Frontal cortex (tissue), 4 donors: ENCODE data around the gene ZNF407. TPM values are rescaled to one million over a fixed set of nuclear protein-coding genes. Genes with fewer than 3 reads are reported as not detected.

Source experiments
- DNase-seq, 2 donors: peaks; one replicate each; pipeline ENCODE4 v3.0.0; 2012; ENCODE audit warnings: low spot score in 2 of 2
- FAIRE-seq: peaks from 2 replicates; lab custom pipeline; 2012; peaks lifted over from hg19 to GRCh38; lab: Jason Lieb, UNC
- total RNA-seq: library from RNA; depleted of rRNA; stranded (reverse); fragments of >200 nt; gene quantifications from one replicate; pipeline ENCODE4 v1.2.3, GENCODE V29; 2014
- donor health status: control.
- donor health status: control.
- donor health status: control.

ZNF407 gene
- total RNA-seq, 1 donor from 2014 or later = 22.0 TPM

GRCh38 chr18:74665346-74665745 lies 67.7 kb downstream of the ZNF407 start:
- DNase-seq = no peak
- FAIRE-seq = no peak

- no peak for FAIRE-seq
- no peak for DNase-seq
Measured at GRCh38 chr18:74665905-74666304, 68.2 kb downstream of the ZNF407 start.

- DNase-seq (no peak), FAIRE-seq (no peak)
Measured at GRCh38 chr18:74669136-74669798, 71.6 kb downstream of the ZNF407 start.

GRCh38 chr18:74672371-74672770 lies 74.7 kb downstream of the ZNF407 start:
- no peak for DNase-seq
- no peak for FAIRE-seq

- no peak for DNase-seq
- no peak for FAIRE-seq
Measured at GRCh38 chr18:74674487-74674886, 76.8 kb downstream of the ZNF407 start.

- FAIRE-seq = no peak
- no peak for DNase-seq
Measured at GRCh38 chr18:74679006-74679678, 81.5 kb downstream of the ZNF407 start.

GRCh38 chr18:74679679-74680076 lies 82.0 kb downstream of the ZNF407 start:
- FAIRE-seq (no peak), DNase-seq (no peak)

- FAIRE-seq = no peak
Measured at GRCh38 chr18:74682141-74682990, 84.7 kb downstream of the ZNF407 start.

GRCh38 chr18:74682991-74683297 lies 85.3 kb downstream of the ZNF407 start:
- FAIRE-seq = no peak
- no peak for DNase-seq

More at GRCh38 chr18:74682141-74682990, 84.7 kb downstream of the ZNF407 start:
- no peak for DNase-seq

GRCh38 chr18:74683573-74683972 lies 85.9 kb downstream of the ZNF407 start:
- no peak for FAIRE-seq
- no peak for DNase-seq

- no peak for FAIRE-seq
- no peak for DNase-seq
Measured at GRCh38 chr18:74689251-74689650, 91.6 kb downstream of the ZNF407 start.

- DNase-seq (no peak), FAIRE-seq (no peak)
Measured at GRCh38 chr18:74692367-74693013, 94.8 kb downstream of the ZNF407 start.

- FAIRE-seq = no peak
- DNase-seq = no peak
Measured at GRCh38 chr18:74694436-74694835, 96.8 kb downstream of the ZNF407 start.

- DNase-seq (no peak), FAIRE-seq (no peak)
Measured at GRCh38 chr18:74695170-74695569, 97.5 kb downstream of the ZNF407 start.

- DNase-seq (no peak), FAIRE-seq (no peak)
Measured at GRCh38 chr18:74698881-74699280, 101.2 kb downstream of the ZNF407 start.

GRCh38 chr18:74699455-74699854 lies 101.8 kb downstream of the ZNF407 start:
- DNase-seq = no peak
- no peak for FAIRE-seq

- FAIRE-seq = no peak
- DNase-seq = no peak
Measured at GRCh38 chr18:74702950-74703349, 105.3 kb downstream of the ZNF407 start.

- FAIRE-seq (no peak), DNase-seq (no peak)
Measured at GRCh38 chr18:74708169-74708568, 110.5 kb downstream of the ZNF407 start.

- FAIRE-seq = no peak
- DNase-seq = no peak
Measured at GRCh38 chr18:74709452-74709851, 111.8 kb downstream of the ZNF407 start.

GRCh38 chr18:74714120-74714519 lies 116.5 kb downstream of the ZNF407 start:
- FAIRE-seq (no peak), DNase-seq (no peak)
